Gastroesophageal sphincter (tissue), 3 donors: ENCODE results near the gene HUNK.

Source experiments
- POLR2A ChIP-seq, 2 donors: fragments of 450-650 bp; IDR thresholded peaks; one replicate each; pipeline ENCODE4 v1.6.1; 2017; ENCODE audit warnings: antibody characterized with exemption in 2 of 2, mild to moderate bottlenecking in 2 of 2, moderate library complexity in 1 of 2
- TF ChIP-seq, protein P1 (sequence below), 4 experiments: fragments of 200-600 bp in 2 of 4; fragments of 450-650 bp in 2 of 4; sonication (generic) in 1 of 4; IDR thresholded peaks; one replicate each; pipeline ENCODE4 v1.5.1; 2017 to 2019; ENCODE audit warnings: antibody characterized with exemption in 4 of 4, mild to moderate bottlenecking in 2 of 4, moderate library complexity in 2 of 4

DNA sequence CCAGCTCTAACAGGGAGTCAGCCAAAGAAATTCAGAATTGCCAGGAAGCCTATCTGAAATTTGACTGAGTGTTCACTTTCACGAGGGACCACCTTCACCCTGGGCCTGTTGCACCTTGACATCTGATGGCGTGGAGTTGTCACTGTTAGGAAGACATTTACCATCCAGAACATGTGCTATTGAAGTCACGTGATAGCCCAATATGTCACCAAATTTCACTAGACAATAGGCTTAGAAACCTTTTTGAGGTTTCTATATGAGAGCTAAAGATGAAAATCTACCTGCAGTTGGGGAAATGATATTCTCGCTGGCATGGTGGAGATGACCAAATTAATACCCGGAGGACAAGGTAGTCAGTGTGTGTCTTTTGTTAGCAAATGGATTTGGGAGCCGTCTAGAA, 102.7 kb downstream of the HUNK start:
- TF ChIP-seq, protein P1, sequence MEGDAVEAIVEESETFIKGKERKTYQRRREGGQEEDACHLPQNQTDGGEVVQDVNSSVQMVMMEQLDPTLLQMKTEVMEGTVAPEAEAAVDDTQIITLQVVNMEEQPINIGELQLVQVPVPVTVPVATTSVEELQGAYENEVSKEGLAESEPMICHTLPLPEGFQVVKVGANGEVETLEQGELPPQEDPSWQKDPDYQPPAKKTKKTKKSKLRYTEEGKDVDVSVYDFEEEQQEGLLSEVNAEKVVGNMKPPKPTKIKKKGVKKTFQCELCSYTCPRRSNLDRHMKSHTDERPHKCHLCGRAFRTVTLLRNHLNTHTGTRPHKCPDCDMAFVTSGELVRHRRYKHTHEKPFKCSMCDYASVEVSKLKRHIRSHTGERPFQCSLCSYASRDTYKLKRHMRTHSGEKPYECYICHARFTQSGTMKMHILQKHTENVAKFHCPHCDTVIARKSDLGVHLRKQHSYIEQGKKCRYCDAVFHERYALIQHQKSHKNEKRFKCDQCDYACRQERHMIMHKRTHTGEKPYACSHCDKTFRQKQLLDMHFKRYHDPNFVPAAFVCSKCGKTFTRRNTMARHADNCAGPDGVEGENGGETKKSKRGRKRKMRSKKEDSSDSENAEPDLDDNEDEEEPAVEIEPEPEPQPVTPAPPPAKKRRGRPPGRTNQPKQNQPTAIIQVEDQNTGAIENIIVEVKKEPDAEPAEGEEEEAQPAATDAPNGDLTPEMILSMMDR (IDR thresholded peaks at IDR 0.05): no peak
- TF ChIP-seq POLR2A (IDR thresholded peaks at IDR 0.05): no peak
